ENCODE results near the gene CCDC85A. TPM values are rescaled to one million over a fixed set of nuclear protein-coding genes. Genes with fewer than 3 reads are reported as not detected.

The CCDC85A gene
- polyA plus RNA-seq, 1 of the 3 experiments (the other 2 are of a cell fraction) = 48.7 TPM

GRCh38 chr2:56386657-56387056 lies 202.9 kb downstream of the CCDC85A start:
- Histone ChIP-seq H3K79me2 (ENCODE audit: insufficient read depth) (peaks cover 28% of the 10 kb centered on the region; the same call in 1 of the 2 replicates), H3K36me3 (replicated peaks in 1 of 2; ENCODE audit: control insufficient read depth in 1 of 2, insufficient read depth in 2 of 2, low read length in 1 of 2) (peaks cover 18 to 64% of the 10 kb centered on the region in 2 experiments), H3K4me3 (ENCODE audit: low read depth in 2 of 2, low read length in 1 of 2) (no peak overlapping the region), H3K4me2 (no peak overlapping the region), H2AFZ (ENCODE audit: low read depth) (no peak overlapping the region), H3K27ac (ENCODE audit: low read depth in 2 of 2, low read length in 1 of 2) (no peak overlapping the region), H3K9ac (no peak overlapping the region), H3K9me3 (no peaks in the 10 kb centered on the region), H3F3A (replicated peaks; ENCODE audit: insufficient read depth) (peaks cover 38% of the 10 kb centered on the region), H3K27me3 (ENCODE audit: insufficient read depth) (no peaks in the 10 kb centered on the region), H3K4me1 (ENCODE audit: control insufficient read depth in 1 of 2, insufficient read depth in 2 of 2, low read depth in 1 of 2, low read length in 1 of 2) (peaks cover 0 to 10% of the 10 kb centered on the region in 2 experiments; a peak in 2 of 4 replicates), H4K20me1 (ENCODE audit: insufficient read depth) (no peaks in the 10 kb centered on the region), H3K9me2 (no peaks in the 10 kb centered on the region)
- TF ChIP-seq RXRA (IDR thresholded peaks at IDR 0.05; ENCODE audit: borderline replicate concordance, low read depth) (no peak), IRF3 (IDR thresholded peaks at IDR 0.05; ENCODE audit: low read depth, low read length) (no peak), JUND (IDR thresholded peaks at IDR 0.05) (no peak), TAF1 (IDR thresholded peaks at IDR 0.05; ENCODE audit: borderline replicate concordance, low read depth, low read length) (no peak), USF2 (IDR thresholded peaks at IDR 0.05; ENCODE audit: borderline replicate concordance, low read depth, low read length) (no peak), ELF1 (IDR thresholded peaks at IDR 0.05) (no peak), REST (IDR thresholded peaks at IDR 0.05; ENCODE audit: low read depth, low read length) (no peak), SMC3 (IDR thresholded peaks at IDR 0.05; ENCODE audit: low read depth, low read length) (no peak), USF1 (IDR thresholded peaks at IDR 0.05; ENCODE audit: borderline replicate concordance, low read depth) (no peak), FOXJ3 (CRISPR knock-in tag; IDR thresholded peaks at IDR 0.05) (no peak), TCF12 (IDR thresholded peaks at IDR 0.05) (no peak), RAD21 (IDR thresholded peaks at IDR 0.05; ENCODE audit: low read length) (no peak)
- TF ChIP-seq, protein P1, sequence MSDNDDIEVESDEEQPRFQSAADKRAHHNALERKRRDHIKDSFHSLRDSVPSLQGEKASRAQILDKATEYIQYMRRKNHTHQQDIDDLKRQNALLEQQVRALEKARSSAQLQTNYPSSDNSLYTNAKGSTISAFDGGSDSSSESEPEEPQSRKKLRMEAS (IDR thresholded peaks at IDR 0.05; ENCODE audit: low read depth) = no peak
- WGBS (ENCODE audit: low lambda C conversion rate) = 74% methylated on average over 1 of the region's 1 CpG
- POLR2A ChIA-PET = no interaction called here
- CTCF ChIA-PET = no interaction called here
- no peak for DNase-seq

All from SK-N-SH (cell line).